Measurements from ENCODE around the gene DSCAM.
A peak's percentile ranks its signal among the peaks of the same experiment; 100 is the strongest.
"Not testable (repeated sequence)": the region's sequence is repeated elsewhere in the genome, so short reads cannot be mapped to it uniquely, and the experiment has no call there.

DSCAM gene

DNA sequence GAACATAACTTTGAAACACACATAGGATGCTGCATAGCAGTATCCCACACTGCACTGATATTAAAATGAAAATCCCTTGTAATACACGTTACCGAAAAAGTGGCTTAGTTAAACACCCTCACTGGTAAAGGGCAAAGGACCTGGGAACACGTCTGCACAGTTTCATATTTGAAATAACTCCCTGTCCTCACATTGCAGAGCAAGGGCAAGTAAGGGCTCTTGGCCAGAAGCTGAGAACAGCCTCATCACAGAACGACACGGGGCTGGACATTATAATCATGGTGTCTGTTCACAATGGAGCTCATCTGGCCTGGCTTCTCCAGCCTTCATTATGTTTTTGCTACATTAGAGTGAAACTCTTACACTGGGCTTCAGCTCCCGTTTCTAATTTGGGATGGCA lies 772.8 kb downstream of the DSCAM start:
- DNase-seq = no peak

DNA sequence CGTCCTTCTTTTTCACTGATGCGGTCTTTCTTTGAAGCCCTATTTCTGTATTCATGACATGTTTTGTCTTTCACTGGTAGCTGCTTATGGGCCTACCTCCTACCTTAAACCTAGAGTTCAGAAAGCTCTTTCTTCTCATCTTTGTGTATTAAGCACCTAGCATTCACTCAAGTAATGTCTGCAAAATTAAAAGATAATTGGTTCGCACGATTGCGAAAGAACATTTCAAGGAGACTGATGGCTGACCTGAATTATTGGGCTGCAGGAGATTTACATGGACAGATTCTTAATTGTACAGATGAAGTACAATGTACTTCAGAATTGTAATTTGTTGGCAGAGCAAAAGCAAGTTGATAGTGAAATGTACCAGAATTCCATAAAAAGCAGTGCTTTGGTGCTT lies 773.3 kb downstream of the DSCAM start:
- DNase-seq = no peak

DNA sequence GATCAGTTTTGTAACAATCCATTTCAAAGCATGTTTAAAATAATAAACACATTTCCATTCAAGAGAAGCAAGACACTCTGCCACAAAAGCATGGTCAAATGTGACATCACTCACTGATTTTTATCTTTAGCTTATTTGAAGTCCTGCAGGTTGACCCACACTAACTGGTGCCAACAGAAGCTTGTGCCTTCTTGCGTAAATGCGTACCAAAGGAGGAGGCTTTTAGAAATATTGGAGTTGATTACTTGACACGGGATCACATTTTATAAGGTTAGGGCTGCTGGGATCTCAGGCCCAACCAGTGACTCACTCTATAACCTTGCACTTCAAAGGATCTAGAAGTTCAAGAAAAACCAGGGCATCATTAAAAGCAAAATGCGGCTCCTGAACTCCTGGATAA lies 776.1 kb downstream of the DSCAM start:
- no peak for DNase-seq

DNA sequence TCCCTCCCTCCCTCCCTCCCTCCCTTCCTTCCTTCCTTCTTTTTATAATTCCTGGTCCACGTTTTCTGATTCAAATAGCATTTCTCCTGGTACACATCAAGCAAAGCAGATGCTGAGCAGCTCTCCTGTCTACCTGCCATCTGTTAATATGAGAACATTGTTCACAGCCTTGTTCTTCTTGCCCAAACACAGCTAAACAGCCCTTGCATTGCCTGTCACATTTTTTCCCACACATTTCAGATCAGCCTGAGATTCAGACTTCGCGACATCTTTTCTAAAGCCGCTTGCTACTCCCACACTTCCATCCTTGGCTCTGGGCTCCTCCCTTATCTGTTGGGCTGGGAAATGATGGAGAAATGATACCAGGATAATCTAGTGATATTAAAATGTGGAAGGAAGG lies 779.2 kb downstream of the DSCAM start:
- peak; percentile 96 for DNase-seq

DNA sequence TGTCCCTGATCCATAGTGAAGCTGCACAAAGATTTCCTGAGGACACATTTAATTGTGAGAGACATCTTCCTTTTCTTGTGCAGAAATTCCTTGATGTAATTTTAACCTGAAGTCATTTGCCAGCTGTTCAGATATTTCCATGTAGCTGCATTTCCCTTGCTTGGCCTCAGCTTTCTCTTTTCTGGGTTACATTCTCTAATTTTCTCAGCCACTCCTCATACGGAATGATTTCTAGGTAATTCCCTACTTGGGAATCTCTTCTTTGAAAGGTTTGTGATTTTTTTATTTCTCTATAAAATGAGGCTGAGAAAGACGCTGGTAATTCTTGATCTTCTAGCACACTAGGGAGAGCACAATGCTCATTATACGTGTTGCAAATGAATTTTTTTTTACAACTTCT lies 780.7 kb downstream of the DSCAM start:
- DNase-seq = peak; percentile 30

DNA sequence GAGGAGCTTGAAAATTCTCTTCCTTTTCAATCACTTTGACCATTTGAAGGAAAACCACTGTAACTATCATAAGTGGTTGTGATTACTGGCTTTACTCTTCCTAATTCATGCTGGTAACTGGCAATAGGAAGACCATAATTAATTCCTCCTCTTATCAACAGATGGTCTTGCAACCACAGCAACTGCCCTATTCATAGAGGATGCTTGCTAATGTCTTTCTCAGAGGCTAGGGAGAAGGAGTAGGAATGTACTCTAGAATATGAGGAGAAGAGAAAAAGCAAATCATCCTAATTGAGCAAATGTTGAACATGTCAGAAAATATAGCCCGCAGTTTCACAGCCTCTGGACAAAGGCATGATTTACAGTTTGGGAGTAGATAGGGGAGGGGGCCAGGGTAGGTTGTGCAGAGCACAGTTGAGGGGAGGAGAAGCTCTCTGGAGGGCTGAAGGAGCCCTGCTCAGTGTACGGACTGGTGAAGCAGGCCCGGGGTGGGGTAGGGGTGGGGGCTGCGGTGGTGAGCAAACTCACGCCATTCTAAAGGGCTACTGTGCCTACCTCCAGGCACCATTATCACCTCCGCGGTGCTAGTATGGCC lies 786.8 kb downstream of the DSCAM start:
- DNase-seq = peak; percentile 41

DNA sequence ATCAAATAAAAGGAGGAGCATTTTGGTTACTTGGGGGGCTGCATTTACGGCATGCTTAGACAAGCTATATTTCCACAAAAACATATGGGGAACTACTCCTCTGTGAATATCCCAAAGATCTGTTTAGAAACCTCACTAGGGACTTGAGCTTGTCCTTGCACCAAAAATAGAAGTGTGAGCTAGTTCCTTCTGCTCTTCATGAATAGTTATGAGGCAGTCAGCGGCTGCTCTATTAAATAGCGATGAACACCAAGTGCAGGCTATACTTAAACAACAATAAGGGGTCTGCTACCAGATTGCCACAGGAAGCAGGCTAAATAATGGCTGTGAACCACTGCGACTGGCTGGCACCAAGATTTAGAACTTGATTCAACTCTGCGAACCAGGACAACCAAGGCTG lies 789.6 kb downstream of the DSCAM start:
- no peak for DNase-seq

DNA sequence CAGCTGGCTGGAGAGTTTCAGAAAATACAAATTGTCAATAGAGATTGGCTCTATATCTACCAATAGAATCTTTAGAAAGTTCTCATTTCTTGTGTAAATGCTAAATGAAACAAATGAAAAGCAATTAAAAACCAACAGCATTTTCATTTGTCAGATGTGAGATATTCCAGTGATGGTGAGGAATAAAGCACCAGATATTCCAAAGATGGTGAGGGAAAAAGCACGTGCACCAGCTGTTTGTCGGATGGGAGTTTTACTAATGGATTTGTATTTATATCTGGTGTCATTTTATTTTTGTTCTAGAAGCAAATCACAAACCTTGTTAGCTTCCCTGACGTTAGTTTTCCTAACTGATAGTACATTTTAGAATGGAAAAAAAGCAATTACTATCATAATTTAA lies 790.9 kb downstream of the DSCAM start:
- DNase-seq = no peak

DNA sequence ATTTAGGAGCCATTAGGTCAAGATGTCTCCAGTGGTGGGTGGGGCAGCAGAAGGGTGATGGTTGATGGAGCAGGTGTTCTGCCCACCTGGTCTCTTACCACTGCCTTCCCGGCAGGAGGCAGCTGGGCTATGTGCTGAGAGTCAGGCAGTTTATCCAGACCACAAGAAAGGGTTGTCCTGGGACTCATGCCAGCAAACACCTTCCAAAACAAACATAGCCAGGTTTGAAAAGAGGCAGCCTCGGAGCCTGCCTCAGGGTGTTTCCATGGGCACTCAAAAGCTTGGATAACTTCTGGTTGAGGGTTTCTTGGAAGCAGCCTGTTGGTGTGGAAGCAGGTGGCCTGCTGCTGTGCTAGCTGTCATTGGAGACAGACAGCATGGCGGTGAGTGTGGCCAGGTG lies 792.6 kb downstream of the DSCAM start:
- peak; percentile 98 for DNase-seq

DNA sequence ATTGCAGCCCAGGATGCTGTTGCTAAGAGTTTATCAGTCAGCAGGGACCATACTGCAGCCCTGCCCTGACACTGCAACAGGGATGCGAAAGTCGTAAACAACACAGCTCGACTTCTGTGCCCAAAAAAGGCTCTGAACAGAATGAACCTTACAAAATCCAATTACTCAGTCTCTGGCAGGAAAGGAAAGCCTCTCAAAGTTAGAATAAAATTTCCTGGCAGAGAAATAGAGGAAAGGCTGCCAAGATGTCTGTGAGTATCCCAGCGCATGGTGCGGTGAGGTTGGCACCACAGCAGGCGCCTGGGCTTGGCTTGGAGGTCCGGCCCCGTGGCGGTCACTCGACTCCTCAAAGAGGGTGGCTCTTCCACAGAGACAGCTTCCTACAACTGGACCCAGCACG lies 794.0 kb downstream of the DSCAM start:
- no peak for DNase-seq

DNA sequence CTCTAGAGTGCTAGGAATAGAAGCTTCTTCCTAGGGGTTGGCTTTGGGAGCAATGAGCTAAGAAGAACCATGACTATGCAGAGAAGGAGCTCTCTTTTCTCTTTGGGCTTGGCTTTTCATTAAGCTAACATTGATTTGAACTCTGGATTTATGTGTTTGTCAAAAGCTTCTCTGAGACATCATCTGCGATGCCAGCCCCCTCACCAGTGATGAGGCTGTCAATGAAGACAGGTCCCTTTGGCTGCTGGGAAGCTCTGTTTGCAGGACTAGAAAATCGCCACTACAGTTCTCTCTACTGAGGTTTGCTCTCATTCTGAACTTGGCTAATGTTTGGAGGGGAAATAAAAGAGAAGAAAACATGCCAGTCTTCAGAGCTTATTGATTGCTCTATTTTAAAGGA lies 794.7 kb downstream of the DSCAM start:
- DNase-seq = no peak

DNA sequence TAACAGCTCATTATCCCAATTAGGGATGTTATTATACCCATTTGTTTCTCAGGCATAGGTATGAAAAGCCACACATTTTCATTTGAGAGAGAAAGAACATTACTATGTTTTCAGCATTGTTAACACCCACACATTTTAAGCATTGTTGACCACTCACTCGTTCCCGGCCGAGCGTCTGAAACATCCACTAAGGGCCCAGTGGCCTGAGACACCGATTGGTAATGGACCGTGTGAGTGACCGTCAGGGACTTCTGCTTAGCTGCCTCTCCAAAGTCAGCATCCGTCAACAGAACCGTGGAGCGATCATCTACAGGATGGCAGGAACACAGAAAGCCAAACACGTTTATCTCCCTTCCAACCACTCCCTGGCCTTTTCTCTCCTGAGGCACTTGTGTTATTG lies 795.2 kb downstream of the DSCAM start:
- DNase-seq = no peak

DNA sequence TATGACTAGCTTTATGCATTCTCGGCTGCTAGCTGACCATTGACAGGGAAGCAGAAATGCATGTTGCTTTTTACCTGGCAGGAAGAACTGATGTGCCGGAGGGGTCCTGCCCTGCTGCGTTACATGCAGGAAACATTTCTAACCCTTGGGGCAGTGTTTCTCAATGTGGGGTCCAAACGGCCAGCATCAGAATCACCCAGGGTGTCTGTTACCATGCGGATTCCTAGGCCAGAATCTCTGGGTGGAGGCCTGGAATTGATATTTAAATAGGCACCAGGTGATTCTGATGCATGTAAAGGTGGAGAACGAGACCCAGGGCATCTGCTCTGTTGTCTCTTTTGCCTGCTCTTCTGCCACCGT lies 797.0 kb downstream of the DSCAM start:
- DNase-seq = no peak

DNA sequence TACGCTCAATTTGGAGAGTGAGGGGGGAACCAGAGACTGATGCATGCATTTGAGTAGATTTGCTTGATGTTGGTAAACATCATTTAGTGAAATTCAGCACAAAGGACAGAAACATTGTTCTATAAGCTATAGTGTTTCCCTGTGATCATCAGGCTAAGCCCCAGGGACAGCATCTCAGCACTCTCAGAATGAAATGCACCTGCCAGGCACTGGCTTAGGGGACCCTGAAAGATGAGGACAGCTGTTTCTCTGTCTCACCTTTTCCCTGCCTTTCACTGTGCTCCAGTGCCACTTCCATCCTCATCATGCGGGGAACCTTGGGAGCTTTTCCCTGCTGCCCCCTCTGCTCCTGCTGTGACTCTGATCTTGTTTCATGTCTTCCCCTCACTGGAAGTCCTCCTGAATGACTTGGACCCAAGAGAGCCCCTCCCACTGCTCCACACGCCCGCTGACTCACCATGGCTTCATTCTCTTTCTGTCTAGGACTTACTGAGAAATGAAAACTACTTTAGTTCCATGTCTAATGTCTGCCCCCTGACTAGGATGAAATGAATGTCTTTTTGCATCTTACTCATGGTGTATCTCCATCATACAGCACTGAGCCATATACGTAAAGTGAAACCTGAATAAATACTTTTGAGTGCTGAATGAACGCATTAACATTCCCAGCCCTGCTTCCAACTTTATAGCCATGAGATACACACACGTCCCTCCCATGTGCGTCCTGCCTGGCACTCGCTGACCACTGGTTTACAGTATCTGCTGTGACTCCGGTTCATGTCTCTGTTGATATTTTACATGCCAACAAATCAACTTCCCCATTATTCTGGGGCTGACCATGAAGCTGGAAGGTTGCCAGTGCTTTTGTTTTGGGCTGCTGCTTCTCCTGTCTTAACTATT lies 797.7 kb downstream of the DSCAM start:
- DNase-seq = peak; percentile 86

DNA sequence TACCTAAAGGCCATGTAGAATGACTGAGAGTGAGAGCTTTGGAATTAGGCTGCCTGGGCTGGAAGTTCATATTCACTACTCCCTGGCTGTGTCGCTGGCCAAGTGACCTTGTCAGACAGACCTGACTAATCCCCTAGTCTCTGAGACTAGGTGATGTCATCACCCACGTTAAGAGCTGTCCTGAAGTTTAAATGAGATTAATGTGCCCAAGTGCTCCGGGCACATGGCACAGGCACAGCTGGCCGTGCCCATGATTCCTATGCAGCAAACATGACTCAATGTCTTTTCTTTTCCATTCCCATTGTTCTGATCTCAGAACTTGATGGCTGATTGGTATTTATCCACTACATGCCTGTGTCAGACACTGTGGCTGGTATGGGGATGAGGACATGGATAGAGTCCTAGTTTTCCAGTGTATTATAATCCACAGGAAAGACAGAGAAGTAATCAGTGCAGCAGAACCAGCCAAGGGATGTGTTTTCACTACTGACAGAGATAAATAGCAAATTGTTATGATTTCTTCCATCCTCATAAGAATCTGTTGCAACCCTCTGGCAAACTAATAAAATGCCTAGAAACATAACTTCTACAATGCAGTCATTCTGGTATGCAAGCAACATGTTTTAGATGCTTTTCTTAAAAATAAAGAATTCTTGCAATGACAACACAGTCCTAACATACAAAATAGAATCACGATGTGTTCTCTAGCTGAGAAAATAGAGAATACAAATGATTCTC lies 798.8 kb downstream of the DSCAM start:
- no peak for DNase-seq

DNA sequence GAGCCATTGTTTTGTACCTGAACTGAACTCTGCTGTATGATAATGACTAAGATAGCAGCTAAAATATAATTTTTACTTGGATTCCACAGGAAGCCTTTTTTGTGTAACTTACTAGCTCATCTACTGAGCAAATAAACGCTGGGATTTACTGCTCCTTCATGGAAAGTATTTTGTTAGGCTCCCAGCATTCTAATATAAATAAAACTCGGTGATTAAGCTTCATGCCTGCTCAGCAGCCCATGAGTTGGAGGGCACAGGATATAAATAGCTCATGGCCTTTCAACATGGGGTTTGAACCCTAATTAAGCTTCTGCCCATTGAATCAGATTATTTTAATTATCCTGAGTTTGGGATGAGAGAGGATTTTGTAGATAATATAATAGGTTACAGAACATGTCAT lies 799.7 kb downstream of the DSCAM start:
- no peak for DNase-seq

DNA sequence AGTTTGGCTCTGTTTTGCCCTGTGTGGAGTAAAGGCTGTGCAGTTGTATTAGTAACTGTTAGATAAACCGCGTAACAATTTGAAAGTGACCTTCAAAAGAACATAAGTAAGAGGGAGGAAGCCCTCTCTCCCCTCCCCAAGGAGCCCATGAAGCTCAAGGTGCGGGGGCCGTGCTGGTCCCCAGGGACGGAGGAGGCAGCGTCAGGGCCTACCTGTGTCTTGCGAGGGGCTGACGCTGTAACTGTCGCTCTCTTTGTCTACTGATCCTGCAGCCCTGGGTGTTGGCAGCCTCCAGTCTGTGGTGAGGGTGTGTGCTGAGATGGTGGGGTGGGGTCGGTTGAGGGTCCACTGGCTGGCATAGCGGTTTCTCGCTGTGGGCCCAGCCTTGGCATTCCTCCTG lies 803.1 kb downstream of the DSCAM start:
- no peak for DNase-seq

DNA sequence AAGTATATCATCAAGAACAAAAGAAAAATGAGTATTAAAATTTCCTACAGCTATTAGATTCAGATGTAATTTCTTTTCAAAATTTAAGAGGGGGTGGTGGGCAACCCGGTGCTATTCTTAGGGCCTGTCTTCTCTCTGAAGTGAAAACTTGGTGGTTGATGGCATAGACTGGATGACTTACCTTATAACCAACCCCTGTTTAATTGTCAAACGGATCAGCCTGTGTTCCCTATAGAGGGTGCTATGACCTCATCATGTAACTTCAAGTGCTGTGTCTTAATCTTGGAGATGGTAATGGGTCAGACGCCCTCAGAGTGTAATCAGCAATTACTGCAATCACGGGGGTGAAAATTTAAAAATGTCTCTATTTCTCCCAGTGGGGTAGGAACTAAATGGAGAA lies 803.5 kb downstream of the DSCAM start:
- peak; percentile 19 for DNase-seq

DNA sequence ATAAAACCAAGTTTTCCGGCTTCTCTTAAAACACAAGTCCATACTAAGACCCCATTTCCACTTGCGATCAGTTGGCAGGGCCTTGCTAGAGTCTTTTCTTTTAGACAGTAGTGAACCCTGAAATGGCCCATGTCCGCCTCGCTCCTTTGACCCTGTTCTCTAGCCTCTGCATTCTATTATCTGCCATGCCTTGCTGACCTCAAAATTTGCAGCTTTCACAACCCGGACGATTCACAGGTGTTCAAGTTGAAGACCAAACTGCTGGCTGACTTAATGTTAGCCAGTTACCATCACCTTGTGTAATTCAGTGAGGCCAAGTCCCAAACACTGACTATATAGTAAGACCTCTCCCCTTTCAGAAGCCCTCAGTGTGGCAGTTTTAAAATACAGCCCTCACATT lies 805.5 kb downstream of the DSCAM start:
- DNase-seq = no peak

DNA sequence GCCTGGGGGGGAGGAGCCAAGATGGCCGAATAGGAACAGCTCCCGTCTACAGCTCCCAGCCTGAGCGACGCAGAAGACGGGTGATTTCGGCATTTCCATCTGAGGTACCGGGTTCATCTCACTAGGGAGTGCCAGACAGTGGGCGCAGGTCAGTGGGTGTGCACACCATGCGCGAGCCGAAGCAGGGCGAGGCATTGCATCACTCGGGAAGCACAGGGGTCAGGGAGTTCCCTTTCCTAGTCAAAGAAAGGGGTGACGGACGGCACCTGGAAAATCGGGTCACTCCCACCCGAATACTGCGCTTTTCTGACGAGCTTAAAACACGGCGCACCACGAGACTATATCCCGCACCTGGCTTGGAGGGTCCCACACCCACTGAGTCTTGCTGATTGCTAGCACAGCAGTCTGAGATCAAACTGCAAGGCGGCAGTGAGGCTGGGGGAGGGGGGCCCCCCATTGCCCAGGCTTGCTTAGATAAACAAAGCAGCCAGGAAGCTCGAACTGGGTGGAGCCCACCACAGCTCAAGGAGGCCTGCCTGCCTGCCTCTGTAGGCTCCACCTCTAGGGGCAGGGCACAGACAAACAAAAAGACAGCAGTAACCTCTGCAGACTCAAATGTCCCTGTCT lies 813.7 kb downstream of the DSCAM start:
- DNase-seq = not testable (repeated sequence)

DNA sequence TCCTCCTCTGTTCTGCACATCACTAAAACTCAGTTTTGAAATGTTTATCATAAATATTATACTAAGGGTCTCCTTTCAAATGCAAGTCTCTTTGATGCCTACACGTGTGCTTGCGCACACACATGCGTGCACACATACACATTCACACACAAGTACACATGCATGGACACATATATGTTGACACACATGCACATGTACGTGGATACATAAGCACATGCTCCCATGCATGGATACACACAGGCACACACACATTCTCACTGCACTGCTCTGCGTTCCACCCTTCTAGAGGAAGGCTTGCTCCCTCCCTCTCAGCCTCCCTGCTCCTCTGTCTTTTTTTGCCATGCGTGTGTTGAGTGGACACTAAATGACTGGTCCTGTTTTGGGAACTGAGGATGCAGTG lies 817.1 kb downstream of the DSCAM start:
- DNase-seq = no peak

DNA sequence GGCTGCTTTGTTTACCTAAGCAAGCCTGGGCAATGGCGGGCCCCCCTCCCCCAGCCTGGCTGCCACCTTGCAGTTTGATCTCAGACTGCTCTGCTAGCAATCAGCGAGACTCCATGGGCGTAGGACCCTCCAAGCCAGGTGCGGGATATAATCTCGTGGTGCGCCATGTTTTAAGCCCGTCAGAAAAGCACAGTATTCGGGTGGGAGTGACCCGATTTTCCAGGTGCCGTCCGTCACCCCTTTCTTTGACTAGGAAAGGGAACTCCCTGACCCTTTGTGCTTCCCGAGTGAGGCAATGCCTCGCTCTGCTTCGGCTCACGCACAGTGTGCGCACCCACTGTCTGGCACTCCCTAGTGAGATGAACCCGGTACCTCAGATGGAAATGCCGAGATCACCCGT lies 818.6 kb downstream of the DSCAM start:
- not testable (repeated sequence) for DNase-seq

DNA sequence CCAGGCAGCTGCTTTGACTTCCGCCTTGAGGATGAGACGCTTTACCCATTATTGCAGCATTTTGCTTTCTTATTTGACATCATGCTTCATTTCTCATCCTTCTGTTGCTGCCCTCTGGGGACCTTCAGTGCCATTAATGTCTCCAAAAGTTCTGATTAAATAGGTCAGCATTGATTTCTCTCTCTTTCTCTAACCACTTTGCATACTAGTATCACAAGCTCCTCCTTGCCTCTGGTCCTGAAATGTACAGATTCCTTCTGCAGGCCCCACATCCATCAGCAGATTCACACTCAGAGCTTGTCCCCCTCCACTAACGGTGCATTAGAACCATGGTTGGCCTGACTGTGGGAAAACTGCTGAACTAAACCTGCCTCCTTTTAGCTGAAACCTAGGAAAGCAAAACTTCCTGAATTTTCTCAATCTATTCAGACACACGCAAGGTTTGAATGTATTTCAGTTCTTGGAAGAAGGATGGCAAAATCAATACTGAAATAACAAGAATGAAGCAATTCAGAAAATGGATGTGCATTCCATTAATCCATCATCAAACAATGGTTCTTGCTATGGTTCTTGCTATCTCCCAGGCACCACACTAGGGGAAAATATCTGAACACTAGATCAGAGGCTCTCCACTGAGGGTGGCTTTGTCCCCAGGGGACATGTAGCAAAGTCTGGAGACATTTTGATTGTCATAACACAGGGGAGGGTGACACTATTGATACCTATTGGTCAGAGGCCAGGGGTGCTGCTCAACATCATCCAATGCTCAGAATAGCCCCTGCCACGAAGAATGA lies 825.2 kb downstream of the DSCAM start:
- DNase-seq = no peak

All from NCI-H2171 treated with DMSO at 0.1 percent for 48 hours (cell line).